Suprapubic skin (tissue), 4 donors: ENCODE measurements around the gene UTP25.

ENCODE experiments used
- CTCF ChIP-seq, 2 donors: fragments of 200-600 bp in 1 of 2; fragments of 450-650 bp in 1 of 2; sonication (generic) in 1 of 2; IDR thresholded peaks; one replicate each; pipeline ENCODE4 v1.5.1; 2016 to 2019; ENCODE audit warnings: antibody characterized with exemption in 2 of 2, mild to moderate bottlenecking in 1 of 2, moderate library complexity in 1 of 2
- EP300 ChIP-seq: sonication (generic); formaldehyde crosslinking; IDR thresholded peaks from one replicate; pipeline ENCODE4 v1.6.1; 2017; ENCODE audit warnings: antibody characterized with exemption
- POLR2AphosphoS5 ChIP-seq, 3 donors: sonication (generic); formaldehyde crosslinking; IDR thresholded peaks; one replicate each; pipeline ENCODE4 v1.6.1; 2017; ENCODE audit warnings: antibody characterized with exemption in 3 of 3

- TF ChIP-seq CTCF (IDR thresholded peaks at IDR 0.05) (no peak), EP300 (no peak), POLR2AphosphoS5 (IDR thresholded peaks at IDR 0.05) (no peak)
Observed at GRCh38 chr1:209800984-209801834, 26.6 kb upstream of the UTP25 start.
